Nephron progenitor cell (in vitro differentiated cells): ENCODE data around the gene PTH2.

Experiments used
- DNase-seq: peaks from one replicate; pipeline ENCODE4 v3.0.0; 2021
- H3K27ac Mint-ChIP-seq: 2 replicates; pipeline ENCODE4 v1.8.0; 2021; ENCODE audit warnings: mild to moderate bottlenecking, moderate library complexity, mixed read lengths
- H3K27me3 Mint-ChIP-seq: 2 replicates; pipeline ENCODE4 v1.8.0; 2021; ENCODE audit warnings: mild to moderate bottlenecking, low read depth, mixed read lengths; ENCODE audit not compliant: poor library complexity
- H3K36me3 Mint-ChIP-seq: 2 replicates; pipeline ENCODE4 v1.8.0; 2021; ENCODE audit warnings: low read depth, mixed read lengths
- H3K4me1 Mint-ChIP-seq: 2 replicates; pipeline ENCODE4 v1.8.0; 2021; ENCODE audit warnings: mixed read lengths
- H3K4me3 Mint-ChIP-seq: 2 replicates; pipeline ENCODE4 v1.8.0; 2021; ENCODE audit warnings: mild to moderate bottlenecking, moderate library complexity, mixed read lengths
- H3K9me3 Mint-ChIP-seq: 2 replicates; pipeline ENCODE4 v1.8.0; 2021; ENCODE audit warnings: mild to moderate bottlenecking, moderate library complexity, mixed read lengths
- TF ChIP-seq, protein P1 (sequence below): fragments of 200-600 bp; sonication (generic); IDR thresholded peaks from 2 replicates; pipeline ENCODE4 v1.5.0; 2021; ENCODE audit warnings: antibody characterized with exemption

The PTH2 gene

GRCh38 chr19:49440439-49441209 is 17.4 kb upstream of the PTH2 start:
- Mint-ChIP-seq H3K27ac (no peak overlapping the region), H3K4me1 (peaks cover 63% of the 10 kb centered on the region), H3K9me3 (no peaks in the 10 kb centered on the region), H3K27me3 (peaks cover 72% of the 10 kb centered on the region), H3K36me3 (no peaks in the 10 kb centered on the region), H3K4me3 (peak overlapping the region; percentile 77)
- TF ChIP-seq, protein P1, sequence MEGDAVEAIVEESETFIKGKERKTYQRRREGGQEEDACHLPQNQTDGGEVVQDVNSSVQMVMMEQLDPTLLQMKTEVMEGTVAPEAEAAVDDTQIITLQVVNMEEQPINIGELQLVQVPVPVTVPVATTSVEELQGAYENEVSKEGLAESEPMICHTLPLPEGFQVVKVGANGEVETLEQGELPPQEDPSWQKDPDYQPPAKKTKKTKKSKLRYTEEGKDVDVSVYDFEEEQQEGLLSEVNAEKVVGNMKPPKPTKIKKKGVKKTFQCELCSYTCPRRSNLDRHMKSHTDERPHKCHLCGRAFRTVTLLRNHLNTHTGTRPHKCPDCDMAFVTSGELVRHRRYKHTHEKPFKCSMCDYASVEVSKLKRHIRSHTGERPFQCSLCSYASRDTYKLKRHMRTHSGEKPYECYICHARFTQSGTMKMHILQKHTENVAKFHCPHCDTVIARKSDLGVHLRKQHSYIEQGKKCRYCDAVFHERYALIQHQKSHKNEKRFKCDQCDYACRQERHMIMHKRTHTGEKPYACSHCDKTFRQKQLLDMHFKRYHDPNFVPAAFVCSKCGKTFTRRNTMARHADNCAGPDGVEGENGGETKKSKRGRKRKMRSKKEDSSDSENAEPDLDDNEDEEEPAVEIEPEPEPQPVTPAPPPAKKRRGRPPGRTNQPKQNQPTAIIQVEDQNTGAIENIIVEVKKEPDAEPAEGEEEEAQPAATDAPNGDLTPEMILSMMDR: no peak
- no peak for DNase-seq

DNA sequence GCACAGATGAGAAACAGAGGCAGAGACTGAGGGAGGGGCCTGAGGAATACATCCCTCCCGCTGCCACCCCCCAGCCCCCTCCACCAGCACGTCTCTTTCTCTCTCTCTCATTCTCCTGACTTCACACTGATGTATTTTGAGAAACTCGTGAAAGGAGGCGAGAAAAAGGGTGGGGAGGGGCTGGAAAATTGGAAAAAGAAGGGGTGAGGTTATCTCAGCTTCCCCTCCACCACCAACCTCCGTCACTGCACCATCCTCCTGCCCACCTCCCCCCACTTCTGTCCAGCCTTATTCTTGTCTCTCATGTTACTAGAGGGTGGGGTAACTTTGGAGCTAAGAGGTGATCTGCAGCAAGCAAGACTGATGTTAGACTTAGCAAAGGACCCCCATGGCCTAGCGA is 16.6 kb upstream of the PTH2 start:
- Mint-ChIP-seq H3K27ac (no peak overlapping the region), H3K4me3 (no peak overlapping the region), H3K9me3 (no peaks in the 10 kb centered on the region), H3K27me3 (peaks cover 80% of the 10 kb centered on the region), H3K4me1 (peaks cover 63% of the 10 kb centered on the region), H3K36me3 (no peaks in the 10 kb centered on the region)
- TF ChIP-seq, protein P1: no peak
- DNase-seq: no peak

DNA sequence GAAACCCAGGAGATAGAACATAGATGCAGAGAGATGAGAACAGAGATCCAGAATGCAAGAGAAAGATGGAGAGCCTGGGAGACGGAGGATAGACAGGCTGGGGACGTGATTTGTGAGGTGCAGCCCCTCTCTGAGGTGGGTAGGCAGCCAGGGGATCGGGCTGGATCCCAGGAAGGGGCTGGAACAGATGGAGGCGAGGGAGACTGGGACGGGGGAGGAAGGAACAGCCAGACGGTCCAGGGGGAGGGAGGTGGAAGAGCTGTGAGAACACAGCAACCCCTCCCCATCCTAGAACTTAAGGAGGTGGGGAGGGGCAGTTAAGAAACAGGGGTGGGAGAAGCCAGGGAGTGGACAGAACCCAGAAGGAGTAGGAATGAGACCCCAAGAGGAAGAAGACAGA is 15.0 kb upstream of the PTH2 start:
- peaks cover 63% of the 10 kb centered on the region for H3K4me1 Mint-ChIP-seq
- TF ChIP-seq, protein P1: no peak
- no peak for DNase-seq
- H3K27me3 Mint-ChIP-seq: peaks cover 96% of the 10 kb centered on the region
- H3K27ac Mint-ChIP-seq: no peak overlapping the region
- no peak overlapping the region for H3K4me3 Mint-ChIP-seq
- H3K36me3 Mint-ChIP-seq: no peaks in the 10 kb centered on the region
- peaks cover 3% of the 10 kb centered on the region for H3K9me3 Mint-ChIP-seq

DNA sequence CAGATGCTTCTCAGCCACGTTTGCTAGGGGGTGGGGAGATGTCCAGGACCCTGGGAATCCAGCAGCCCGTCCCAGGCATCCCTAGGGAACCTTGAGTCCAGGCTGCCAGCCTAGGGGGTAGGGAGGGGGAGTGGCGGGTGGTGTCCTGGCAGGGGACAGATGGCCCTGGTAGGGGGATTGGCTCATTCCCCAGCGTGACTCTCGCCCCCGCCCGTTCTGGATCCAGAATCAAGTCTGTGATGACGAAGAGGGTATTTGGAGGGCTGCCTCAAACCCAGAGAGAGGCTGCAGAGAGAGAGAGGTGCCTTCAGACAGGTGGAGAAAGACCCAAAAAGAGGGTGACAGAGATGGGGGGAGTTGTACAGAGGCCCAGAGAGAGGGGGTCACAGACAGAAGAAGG is 14.0 kb upstream of the PTH2 start:
- Mint-ChIP-seq H3K4me1 (peaks cover 58% of the 10 kb centered on the region), H3K4me3 (no peak overlapping the region), H3K27me3 (peaks cover 100% of the 10 kb centered on the region), H3K27ac (no peak overlapping the region), H3K9me3 (peaks cover 11% of the 10 kb centered on the region), H3K36me3 (no peaks in the 10 kb centered on the region)
- TF ChIP-seq, protein P1: no peak
- DNase-seq: no peak

DNA sequence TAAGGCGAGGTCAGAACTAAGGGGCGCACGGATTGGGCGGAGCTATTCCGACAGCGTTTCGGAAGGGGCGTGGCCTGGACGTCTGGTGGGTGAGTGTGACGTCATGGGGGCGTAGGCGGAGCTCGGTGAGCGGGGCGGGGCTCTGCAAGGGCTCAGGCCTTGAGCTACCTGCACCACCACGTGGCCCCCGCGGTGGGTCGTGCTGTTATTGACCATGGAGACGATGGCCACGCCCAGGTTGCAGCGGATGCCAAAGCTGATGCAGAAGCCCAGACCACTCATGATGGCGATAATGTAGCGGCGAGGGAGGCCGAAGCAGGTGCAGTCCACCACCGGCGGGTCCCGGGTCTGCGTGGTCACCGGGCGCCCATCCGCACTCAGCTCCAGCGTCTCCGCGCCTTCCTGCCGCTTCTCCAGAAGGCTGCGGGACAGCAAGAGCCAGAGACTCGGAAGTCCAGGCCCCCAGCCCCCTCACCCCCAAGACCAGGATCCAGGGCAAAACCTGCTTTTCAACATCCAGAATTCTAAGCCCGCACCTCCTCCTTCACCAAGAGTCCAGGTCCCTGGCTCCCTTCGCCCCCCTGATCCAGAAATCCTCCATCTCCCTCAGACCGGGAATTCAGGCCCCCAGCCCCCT is 13.3 kb upstream of the PTH2 start:
- Mint-ChIP-seq H3K27me3 (peaks cover 100% of the 10 kb centered on the region), H3K27ac (no peak overlapping the region), H3K9me3 (peaks cover 15% of the 10 kb centered on the region), H3K4me1 (peaks cover 51% of the 10 kb centered on the region), H3K36me3 (no peaks in the 10 kb centered on the region), H3K4me3 (peak overlapping the region; percentile 58)
- peak; percentile 75 for DNase-seq
- TF ChIP-seq, protein P1: no peak

- H3K4me1 Mint-ChIP-seq: peaks cover 48% of the 10 kb centered on the region
- DNase-seq: no peak
- peaks cover 18% of the 10 kb centered on the region for H3K9me3 Mint-ChIP-seq
- no peak overlapping the region for H3K27ac Mint-ChIP-seq
- TF ChIP-seq, protein P1: no peak
- peak overlapping the region; percentile 5 for H3K4me3 Mint-ChIP-seq
- no peaks in the 10 kb centered on the region for H3K36me3 Mint-ChIP-seq
- peaks cover 100% of the 10 kb centered on the region for H3K27me3 Mint-ChIP-seq
Measured at GRCh38 chr19:49435670-49436069, 12.4 kb upstream of the PTH2 start.
